Natural killer cell (primary cell): ENCODE data around the gene NEURL1B. TPM values are rescaled to one million over a fixed set of nuclear protein-coding genes. Genes with fewer than 3 reads are reported as not detected.
"Not testable (repeated sequence)": the region's sequence is repeated elsewhere in the genome, so short reads cannot be mapped to it uniquely, and the experiment has no call there.

ENCODE experiments used
- ATAC-seq, 3 donors: fragments of 150-1000 bp in 2 of 3; fragments of 200-7000 bp in 1 of 3; cut with Tn5 transposase; 1 replicate in 1 of 3; 2 replicates in 2 of 3; pipeline ENCODE4 v1.10.0; 2021; ENCODE audit warnings: mild to moderate bottlenecking in 2 of 3, moderate library complexity in 2 of 3
- DNase-seq, 2 donors: peaks; one replicate each; pipeline versions ENCODE4 v3.0.0 to v3.0.0-alpha.2; 2013 to 2021; ENCODE audit warnings: mixed read lengths in 1 of 2
- H3K27ac ChIP-seq: one replicate; pipeline ENCODE4 v1.5.1; 2013; ENCODE audit warnings: mild to moderate bottlenecking, low read length
- H3K27me3 ChIP-seq: one replicate; pipeline ENCODE4 v1.6.1; 2013; ENCODE audit warnings: low read length; ENCODE audit not compliant: control insufficient read depth, insufficient read depth
- H3K36me3 ChIP-seq: one replicate; pipeline ENCODE4 v1.6.1; 2013; ENCODE audit warnings: low read length; ENCODE audit not compliant: control insufficient read depth, insufficient read depth
- H3K4me1 ChIP-seq: one replicate; pipeline ENCODE4 v1.6.1; 2013; ENCODE audit warnings: low read length; ENCODE audit not compliant: control insufficient read depth, insufficient read depth
- H3K4me3 ChIP-seq: one replicate; pipeline ENCODE4 v1.5.1; 2013; ENCODE audit warnings: low read length
- H3K9me3 ChIP-seq: one replicate; pipeline ENCODE4 v1.6.1; 2013; ENCODE audit warnings: low read length; ENCODE audit not compliant: control insufficient read depth, insufficient read depth
- H3K27ac Mint-ChIP-seq, 2 donors: one replicate each; pipeline ENCODE4 v1.8.0; 2022; ENCODE audit warnings: mild to moderate bottlenecking in 2 of 2, mixed read lengths in 2 of 2, moderate library complexity in 1 of 2
- H3K27me3 Mint-ChIP-seq, 2 donors: one replicate each; pipeline ENCODE4 v1.8.0; 2022; ENCODE audit warnings: low read depth in 2 of 2, mixed read lengths in 2 of 2
- H3K36me3 Mint-ChIP-seq: one replicate; pipeline ENCODE4 v1.8.0; 2022; ENCODE audit warnings: mixed read lengths
- H3K4me1 Mint-ChIP-seq, 2 donors: one replicate each; pipeline ENCODE4 v1.8.0; 2022; ENCODE audit warnings: mixed read lengths in 2 of 2
- H3K4me3 Mint-ChIP-seq: one replicate; pipeline ENCODE4 v1.8.0; 2022; ENCODE audit warnings: mild to moderate bottlenecking, moderate library complexity, mixed read lengths
- H3K9me3 Mint-ChIP-seq, 2 donors: one replicate each; pipeline ENCODE4 v1.8.0; 2022; ENCODE audit warnings: mixed read lengths in 2 of 2
- WGBS: methylation state at CpG from one replicate; pipeline ENCODE4 v1.1.7; 2013; ENCODE audit warnings: missing lambda C conversion rate; ENCODE audit not compliant: insufficient coverage; 5-methylcytosine and 5-hydroxymethylcytosine counted together
- intact Hi-C: fragments of 100-400 bp; cut with micrococcal nuclease; formaldehyde crosslinking; loops from one replicate; pipeline ENCODE4 v1.14.2; 2022
- total RNA-seq, 4 donors: library from RNA; stranded (reverse); fragments of 120-200 nt in 1 of 4; gene quantifications; one replicate each; pipeline versions ENCODE4 v1.2.3 to v1.2.4, GENCODE V29; 2013 to 2022
- TF ChIP-seq, protein P1 (sequence below): fragments of 200-600 bp; IDR thresholded peaks from one replicate; pipeline ENCODE4 v1.8.0; 2022; ENCODE audit warnings: antibody characterized with exemption

The NEURL1B gene
- total RNA-seq, 3 donors from 2014 or later (not counting 1 experiment from before 2014, with no cell fraction given): 0.28 to 0.54 (median 0.45) TPM

DNA sequence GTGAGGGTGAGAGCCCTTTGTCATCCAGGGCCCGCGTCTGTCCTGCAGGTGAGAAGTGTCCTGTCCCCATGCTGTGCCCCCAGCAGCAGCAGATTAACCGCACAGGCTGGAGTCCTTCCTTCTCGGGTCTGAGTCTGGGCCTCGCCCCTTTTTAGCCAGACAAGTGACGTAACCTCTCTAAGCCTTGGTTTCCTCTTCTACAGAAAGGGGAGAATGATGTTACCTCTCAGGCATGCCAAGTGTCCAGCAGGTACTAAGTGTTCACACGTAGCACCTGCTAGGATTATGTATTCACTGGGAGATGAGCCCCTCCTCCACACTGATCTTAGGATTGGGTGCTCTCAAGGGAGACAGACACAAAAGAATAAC lies 6.9 kb downstream of the NEURL1B start:
- no peak for DNase-seq
- Histone ChIP-seq H3K4me3 (no peak overlapping the region), H3K27me3 (no peaks in the 10 kb centered on the region), H3K36me3 (no peaks in the 10 kb centered on the region), H3K27ac (no peak overlapping the region), H3K9me3 (no peaks in the 10 kb centered on the region), H3K4me1 (no peaks in the 10 kb centered on the region)
- Mint-ChIP-seq H3K27ac (no peak overlapping the region), H3K9me3 (no peaks in the 10 kb centered on the region), H3K4me3 (no peak overlapping the region), H3K27me3 (peaks cover 0 to 3% of the 10 kb centered on the region in 2 donors), H3K4me1 (no peaks in the 10 kb centered on the region), H3K36me3 (no peaks in the 10 kb centered on the region)
- intact Hi-C loops: no loop called here
- TF ChIP-seq, protein P1, sequence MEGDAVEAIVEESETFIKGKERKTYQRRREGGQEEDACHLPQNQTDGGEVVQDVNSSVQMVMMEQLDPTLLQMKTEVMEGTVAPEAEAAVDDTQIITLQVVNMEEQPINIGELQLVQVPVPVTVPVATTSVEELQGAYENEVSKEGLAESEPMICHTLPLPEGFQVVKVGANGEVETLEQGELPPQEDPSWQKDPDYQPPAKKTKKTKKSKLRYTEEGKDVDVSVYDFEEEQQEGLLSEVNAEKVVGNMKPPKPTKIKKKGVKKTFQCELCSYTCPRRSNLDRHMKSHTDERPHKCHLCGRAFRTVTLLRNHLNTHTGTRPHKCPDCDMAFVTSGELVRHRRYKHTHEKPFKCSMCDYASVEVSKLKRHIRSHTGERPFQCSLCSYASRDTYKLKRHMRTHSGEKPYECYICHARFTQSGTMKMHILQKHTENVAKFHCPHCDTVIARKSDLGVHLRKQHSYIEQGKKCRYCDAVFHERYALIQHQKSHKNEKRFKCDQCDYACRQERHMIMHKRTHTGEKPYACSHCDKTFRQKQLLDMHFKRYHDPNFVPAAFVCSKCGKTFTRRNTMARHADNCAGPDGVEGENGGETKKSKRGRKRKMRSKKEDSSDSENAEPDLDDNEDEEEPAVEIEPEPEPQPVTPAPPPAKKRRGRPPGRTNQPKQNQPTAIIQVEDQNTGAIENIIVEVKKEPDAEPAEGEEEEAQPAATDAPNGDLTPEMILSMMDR: no peak
- 81% methylated on average over 7 of the region's 7 CpGs for WGBS
- no peak for ATAC-seq

DNA sequence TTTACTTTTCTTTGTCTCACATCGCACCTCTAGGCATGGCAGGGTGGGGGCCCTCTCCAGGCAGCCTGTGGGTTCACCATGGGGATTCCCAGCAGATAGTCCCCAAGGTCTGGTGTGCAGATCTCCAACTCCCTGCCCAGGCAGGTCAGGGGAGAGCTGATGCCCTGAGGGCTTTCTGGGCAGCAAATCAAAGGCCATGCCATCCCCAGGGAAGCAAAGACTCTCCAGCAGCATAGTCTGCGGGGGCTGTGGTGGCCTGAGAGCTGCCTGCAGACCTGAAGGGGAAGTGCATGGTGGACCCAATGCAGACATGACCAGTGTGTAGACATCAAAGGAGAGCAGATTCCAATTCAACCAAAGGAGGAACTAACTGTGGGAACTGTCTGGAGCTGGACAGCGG lies 7.7 kb downstream of the NEURL1B start:
- TF ChIP-seq, protein P1: no peak
- WGBS: 95% methylated on average over 3 of the region's 3 CpGs
- Mint-ChIP-seq H3K27me3 (no peaks in the 10 kb centered on the region), H3K27ac (no peak overlapping the region), H3K9me3 (no peaks in the 10 kb centered on the region), H3K4me1 (no peaks in the 10 kb centered on the region), H3K36me3 (no peaks in the 10 kb centered on the region), H3K4me3 (no peak overlapping the region)
- Histone ChIP-seq H3K4me3 (no peak overlapping the region), H3K9me3 (no peaks in the 10 kb centered on the region), H3K27ac (no peak overlapping the region), H3K36me3 (no peaks in the 10 kb centered on the region), H3K4me1 (no peaks in the 10 kb centered on the region), H3K27me3 (no peaks in the 10 kb centered on the region)
- DNase-seq: no peak
- ATAC-seq: no peak
- intact Hi-C loops: no loop called here

DNA sequence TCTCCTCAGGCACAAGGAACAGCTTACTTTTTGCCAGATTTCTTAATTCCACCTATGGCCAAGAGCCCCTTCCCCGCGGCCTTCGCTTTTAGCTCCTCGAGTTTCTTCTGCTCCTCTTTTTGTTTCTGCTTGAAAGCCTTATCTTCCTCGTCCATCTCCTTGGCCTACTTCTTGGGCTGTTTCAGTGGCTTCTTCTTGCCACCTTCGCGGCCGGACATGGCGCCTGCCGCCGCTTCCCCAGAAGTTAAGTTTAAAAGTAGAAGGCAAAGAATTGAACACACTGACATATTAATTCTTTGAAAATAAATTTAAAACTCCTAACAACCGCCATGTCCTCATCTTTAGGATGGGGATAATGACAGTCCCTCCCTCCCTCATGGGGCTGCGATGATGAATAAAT lies 15.4 kb downstream of the NEURL1B start:
- H3K27me3 Mint-ChIP-seq, intact Hi-C loops, H3K27me3 ChIP-seq, H3K27ac ChIP-seq, H3K4me3 Mint-ChIP-seq, H3K9me3 ChIP-seq, H3K9me3 Mint-ChIP-seq, H3K4me3 ChIP-seq, H3K36me3 ChIP-seq, ATAC-seq, H3K36me3 Mint-ChIP-seq, DNase-seq, H3K4me1 ChIP-seq, H3K4me1 Mint-ChIP-seq, H3K27ac Mint-ChIP-seq: not testable (repeated sequence)
- WGBS: 97% methylated on average over 7 of the region's 13 CpGs

DNA sequence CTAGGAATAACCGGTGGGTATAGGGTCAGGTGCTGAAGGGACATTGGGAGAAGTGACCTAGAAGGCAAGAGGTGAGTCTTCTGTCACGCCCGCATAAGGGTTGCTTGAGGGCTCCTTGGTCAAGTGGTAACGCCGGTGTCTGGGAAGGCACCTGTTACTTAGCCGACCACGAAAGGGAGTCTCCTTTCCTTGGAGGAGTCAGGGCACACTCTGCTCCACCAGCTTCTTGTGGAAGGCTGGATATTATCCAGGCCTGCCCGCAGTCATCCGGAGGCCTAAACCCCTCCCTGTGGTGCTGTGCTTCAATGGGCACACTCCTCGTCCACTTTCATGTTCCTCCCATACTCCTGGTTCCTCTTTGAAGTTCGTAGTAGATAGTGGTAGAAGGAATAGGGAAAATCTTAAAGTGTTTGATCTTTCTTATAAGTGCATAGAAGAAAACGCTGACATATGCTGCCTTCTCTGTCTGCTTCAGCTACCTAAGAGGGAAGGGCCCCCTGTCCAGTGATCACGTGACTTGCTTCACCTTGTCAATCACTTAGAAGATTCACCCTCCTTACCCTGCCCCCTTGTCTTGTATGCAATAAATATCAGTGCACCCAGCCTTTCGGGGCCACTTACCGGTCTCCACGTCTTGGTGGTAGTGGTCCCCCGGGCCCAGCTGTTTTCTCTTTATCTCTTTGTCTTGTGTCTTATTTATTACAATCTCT lies 16.6 kb downstream of the NEURL1B start:
- H3K27ac Mint-ChIP-seq, DNase-seq, H3K4me3 ChIP-seq, H3K4me3 Mint-ChIP-seq, H3K9me3 ChIP-seq, H3K27me3 ChIP-seq, H3K4me1 Mint-ChIP-seq, H3K27me3 Mint-ChIP-seq, ATAC-seq, H3K36me3 Mint-ChIP-seq, H3K27ac ChIP-seq, H3K9me3 Mint-ChIP-seq, intact Hi-C loops, H3K36me3 ChIP-seq, H3K4me1 ChIP-seq: not testable (repeated sequence)
- WGBS: 95% methylated on average over 16 of the region's 17 CpGs
